Thyroid gland (tissue), 4 donors: ENCODE results near the gene CNTD1. TPM values are rescaled to one million over a fixed set of nuclear protein-coding genes. Genes with fewer than 3 reads are reported as not detected.

Experiments
- DNase-seq, 2 donors: peaks; one replicate each; pipeline ENCODE4 v3.0.0-alpha.2; 2019
- H3K27ac ChIP-seq, 3 donors: fragments of 200-600 bp; sonication (generic); 1 replicate in 2 of 3; 2 replicates in 1 of 3; pipeline ENCODE4 v1.5.1; 2016 to 2019; ENCODE audit warnings: mild to moderate bottlenecking in 1 of 3, moderate library complexity in 1 of 3
- H3K27me3 ChIP-seq: fragments of 200-600 bp; sonication (generic); one replicate; pipeline ENCODE4 v1.5.1; 2019
- H3K36me3 ChIP-seq, 2 donors: fragments of 200-600 bp; sonication (generic); one replicate each; pipeline ENCODE4 v1.5.1; 2016 to 2019
- H3K4me1 ChIP-seq, 2 donors: fragments of 200-600 bp; sonication (generic); one replicate each; pipeline ENCODE4 v1.5.1; 2017 to 2019
- H3K4me3 ChIP-seq, 3 donors: fragments of 200-600 bp; sonication (generic); replicated peaks in 1 of 3; 1 replicate in 2 of 3; 2 replicates in 1 of 3; pipeline ENCODE4 v1.5.1; 2016; ENCODE audit warnings: mild to moderate bottlenecking in 1 of 3
- H3K9me3 ChIP-seq: fragments of 200-600 bp; sonication (generic); one replicate; pipeline ENCODE4 v1.5.1; 2017
- CTCF ChIP-seq, 6 experiments: fragments of 200-600 bp in 3 of 6; fragments of 450-650 bp in 3 of 6; sonication (generic) in 3 of 6; IDR thresholded peaks; one replicate each; pipeline ENCODE4 v1.5.1; 2016 to 2019; ENCODE audit warnings: antibody characterized with exemption in 6 of 6, mild to moderate bottlenecking in 2 of 6, inconsistent platforms in 1 of 6, moderate library complexity in 1 of 6
- POLR2A ChIP-seq, 2 donors: fragments of 450-650 bp; IDR thresholded peaks; one replicate each; pipeline ENCODE4 v1.6.1; 2017; ENCODE audit warnings: antibody characterized with exemption in 2 of 2, mild to moderate bottlenecking in 2 of 2, moderate library complexity in 1 of 2
- WGBS, 2 donors: methylation state at CpG; one replicate each; pipeline ENCODE4 v1.1.5; 2017; 5-methylcytosine and 5-hydroxymethylcytosine counted together
- intact Hi-C: fragments of 100-400 bp; cut with DNase I; formaldehyde crosslinking; loops from one replicate; pipeline ENCODE4 v1.15.1; 2023
- total RNA-seq, 4 donors: library from RNA; depleted of rRNA; stranded (reverse); fragments of >200 nt; gene quantifications; one replicate each; pipeline ENCODE4 v1.2.3, GENCODE V29; 2016

The CNTD1 gene
- total RNA-seq, 4 donors from 2014 or later: 0.27 TPM; not detected in 3

- 80 to 81% methylated on average over 2 of the region's 2 CpGs for WGBS, 2 donors
- Histone ChIP-seq H3K4me1 (no peaks in the 10 kb centered on the region), H3K36me3 (no peaks in the 10 kb centered on the region), H3K9me3 (no peaks in the 10 kb centered on the region), H3K27me3 (no peaks in the 10 kb centered on the region), H3K4me3 (no peak overlapping the region), H3K27ac (no peak overlapping the region)
- TF ChIP-seq POLR2A (IDR thresholded peaks at IDR 0.05) (no peak), CTCF (IDR thresholded peaks at IDR 0.05) (no peak)
- DNase-seq: no peak
- intact Hi-C loops: no loop called here
These were observed 6.7 kb upstream of the CNTD1 start for GRCh38 chr17:42791948-42792347.

- intact Hi-C loops: no loop called here
- Histone ChIP-seq H3K4me1 (peaks cover 2 to 6% of the 10 kb centered on the region in 2 donors), H3K27ac (no peak overlapping the region), H3K36me3 (no peaks in the 10 kb centered on the region), H3K4me3 (no peak overlapping the region), H3K27me3 (no peaks in the 10 kb centered on the region), H3K9me3 (no peaks in the 10 kb centered on the region)
- TF ChIP-seq CTCF (IDR thresholded peaks at IDR 0.05) (no peak), POLR2A (IDR thresholded peaks at IDR 0.05) (no peak)
- DNase-seq: no peak
- WGBS, 2 donors: 73 to 76% methylated on average over 5 of the region's 5 CpGs
These were observed 6.1 kb upstream of the CNTD1 start for GRCh38 chr17:42792545-42792944.

GRCh38 chr17:42795061-42795460 lies 3.6 kb upstream of the CNTD1 start:
- Histone ChIP-seq H3K4me1 (peaks cover 8 to 16% of the 10 kb centered on the region in 2 donors), H3K4me3 (no peak overlapping the region), H3K9me3 (no peaks in the 10 kb centered on the region), H3K27ac (no peak overlapping the region), H3K27me3 (no peaks in the 10 kb centered on the region), H3K36me3 (no peaks in the 10 kb centered on the region)
- intact Hi-C loops: no loop called here
- TF ChIP-seq POLR2A (IDR thresholded peaks at IDR 0.05) (no peak), CTCF (IDR thresholded peaks at IDR 0.05) (no peak)
- 65 to 67% methylated on average over 4 of the region's 4 CpGs for WGBS, 2 donors
- DNase-seq: no peak

- H3K36me3 ChIP-seq: no peaks in the 10 kb centered on the region
- H3K9me3 ChIP-seq: no peaks in the 10 kb centered on the region
- intact Hi-C loops: no loop called here
- 91 to 94% methylated on average over 10 of the region's 10 CpGs for WGBS, 2 donors
- no peaks in the 10 kb centered on the region for H3K27me3 ChIP-seq
- no peak overlapping the region for H3K27ac ChIP-seq
- H3K4me3 ChIP-seq: no peak overlapping the region
- TF ChIP-seq POLR2A (IDR thresholded peaks at IDR 0.05) (no peak), CTCF (IDR thresholded peaks at IDR 0.05) (no peak)
- no peak for DNase-seq
- peaks cover 8 to 16% of the 10 kb centered on the region in 2 donors for H3K4me1 ChIP-seq
These were observed 3.2 kb upstream of the CNTD1 start for GRCh38 chr17:42795465-42795864.

GRCh38 chr17:42796066-42796758 lies 2.4 kb upstream of the CNTD1 start:
- Histone ChIP-seq H3K27me3 (no peaks in the 10 kb centered on the region), H3K36me3 (no peaks in the 10 kb centered on the region)
- no peak for DNase-seq

More at GRCh38 chr17:42796066-42796758, 2.4 kb upstream of the CNTD1 start:
- TF ChIP-seq POLR2A (IDR thresholded peaks at IDR 0.05): no peak
- TF ChIP-seq CTCF (IDR thresholded peaks at IDR 0.05): no peak
- intact Hi-C loops: no loop called here
- H3K4me1 ChIP-seq: peaks cover 8 to 16% of the 10 kb centered on the region in 2 donors
- H3K27ac ChIP-seq: no peak overlapping the region
- WGBS, 2 donors: 93 to 95% methylated on average over 18 of the region's 18 CpGs
- no peak overlapping the region for H3K4me3 ChIP-seq
- H3K9me3 ChIP-seq: no peaks in the 10 kb centered on the region
